Esophagus squamous epithelium (tissue), 4 donors: ENCODE measurements around the gene KCNMB1.

Experiments used
- POLR2A ChIP-seq, 4 donors: fragments of 450-650 bp; IDR thresholded peaks; one replicate each; pipeline ENCODE4 v1.6.1; 2017; ENCODE audit warnings: antibody characterized with exemption in 4 of 4, mild to moderate bottlenecking in 4 of 4, moderate library complexity in 3 of 4
- TF ChIP-seq, protein P1 (sequence below), 6 experiments: fragments of 450-650 bp in 4 of 6; fragments of 200-600 bp in 2 of 6; sonication (generic) in 2 of 6; IDR thresholded peaks; one replicate each; pipeline ENCODE4 v1.5.1; 2016 to 2019; ENCODE audit warnings: antibody characterized with exemption in 6 of 6, mild to moderate bottlenecking in 4 of 6, moderate library complexity in 4 of 6

GRCh38 chr5:170355601-170356098 lies 33.5 kb downstream of the KCNMB1 start:
- TF ChIP-seq, protein P1, sequence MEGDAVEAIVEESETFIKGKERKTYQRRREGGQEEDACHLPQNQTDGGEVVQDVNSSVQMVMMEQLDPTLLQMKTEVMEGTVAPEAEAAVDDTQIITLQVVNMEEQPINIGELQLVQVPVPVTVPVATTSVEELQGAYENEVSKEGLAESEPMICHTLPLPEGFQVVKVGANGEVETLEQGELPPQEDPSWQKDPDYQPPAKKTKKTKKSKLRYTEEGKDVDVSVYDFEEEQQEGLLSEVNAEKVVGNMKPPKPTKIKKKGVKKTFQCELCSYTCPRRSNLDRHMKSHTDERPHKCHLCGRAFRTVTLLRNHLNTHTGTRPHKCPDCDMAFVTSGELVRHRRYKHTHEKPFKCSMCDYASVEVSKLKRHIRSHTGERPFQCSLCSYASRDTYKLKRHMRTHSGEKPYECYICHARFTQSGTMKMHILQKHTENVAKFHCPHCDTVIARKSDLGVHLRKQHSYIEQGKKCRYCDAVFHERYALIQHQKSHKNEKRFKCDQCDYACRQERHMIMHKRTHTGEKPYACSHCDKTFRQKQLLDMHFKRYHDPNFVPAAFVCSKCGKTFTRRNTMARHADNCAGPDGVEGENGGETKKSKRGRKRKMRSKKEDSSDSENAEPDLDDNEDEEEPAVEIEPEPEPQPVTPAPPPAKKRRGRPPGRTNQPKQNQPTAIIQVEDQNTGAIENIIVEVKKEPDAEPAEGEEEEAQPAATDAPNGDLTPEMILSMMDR (IDR thresholded peaks at IDR 0.05): no peak
- TF ChIP-seq POLR2A (IDR thresholded peaks at IDR 0.05): no peak
